Activated T-cell treated with anti-CD3 and anti-CD28 coated beads, Interleukin-2, amount 50 U/mL, for 24 hours (primary cell): ENCODE measurements around the gene SGMS1.
"Not testable (repeated sequence)": the region's sequence is repeated elsewhere in the genome, so short reads cannot be mapped to it uniquely, and the experiment has no call there.

ENCODE experiments used
- DNase-seq: peaks from one replicate; pipeline ENCODE4 v3.0.0-alpha.2; 2020
- H3K27ac Mint-ChIP-seq: 2 replicates; pipeline ENCODE4 v1.8.0; 2020; ENCODE audit warnings: mild to moderate bottlenecking, mixed read lengths
- H3K27me3 Mint-ChIP-seq: 2 replicates; pipeline ENCODE4 v1.8.0; 2020; ENCODE audit warnings: mixed read lengths
- H3K36me3 Mint-ChIP-seq: 2 replicates; pipeline ENCODE4 v1.8.0; 2020; ENCODE audit warnings: low read depth, mixed read lengths
- H3K4me1 Mint-ChIP-seq: 2 replicates; pipeline ENCODE4 v1.8.0; 2020; ENCODE audit warnings: low read depth, mixed read lengths
- H3K4me3 Mint-ChIP-seq: 2 replicates; pipeline ENCODE4 v1.8.0; 2020; ENCODE audit warnings: mild to moderate bottlenecking, moderate library complexity, mixed read lengths
- H3K9me3 Mint-ChIP-seq: 2 replicates; pipeline ENCODE4 v1.8.0; 2020; ENCODE audit warnings: mixed read lengths

SGMS1 gene

GRCh38 chr10:50470345-50470744 lies 153.4 kb downstream of the SGMS1 start:
- Mint-ChIP-seq H3K27me3 (no peaks in the 10 kb centered on the region), H3K9me3 (no peaks in the 10 kb centered on the region), H3K27ac (no peak overlapping the region), H3K4me3 (no peak overlapping the region), H3K4me1 (peaks cover 68% of the 10 kb centered on the region), H3K36me3 (peaks cover 7% of the 10 kb centered on the region)
- no peak for DNase-seq

GRCh38 chr10:50469778-50470193 lies 154.0 kb downstream of the SGMS1 start:
- H3K36me3 Mint-ChIP-seq = peaks cover 11% of the 10 kb centered on the region
- H3K9me3 Mint-ChIP-seq = no peaks in the 10 kb centered on the region
- H3K4me1 Mint-ChIP-seq = peaks cover 67% of the 10 kb centered on the region
- no peak overlapping the region for H3K27ac Mint-ChIP-seq
- no peak for DNase-seq
- no peak overlapping the region for H3K4me3 Mint-ChIP-seq
- H3K27me3 Mint-ChIP-seq = no peaks in the 10 kb centered on the region

- peaks cover 65% of the 10 kb centered on the region for H3K4me1 Mint-ChIP-seq
- H3K4me3 Mint-ChIP-seq = no peak overlapping the region
- DNase-seq = no peak
- no peak overlapping the region for H3K27ac Mint-ChIP-seq
- H3K9me3 Mint-ChIP-seq = no peaks in the 10 kb centered on the region
- peaks cover 15% of the 10 kb centered on the region for H3K36me3 Mint-ChIP-seq
- no peaks in the 10 kb centered on the region for H3K27me3 Mint-ChIP-seq
Measured at GRCh38 chr10:50469288-50469687, 154.5 kb downstream of the SGMS1 start.

DNA sequence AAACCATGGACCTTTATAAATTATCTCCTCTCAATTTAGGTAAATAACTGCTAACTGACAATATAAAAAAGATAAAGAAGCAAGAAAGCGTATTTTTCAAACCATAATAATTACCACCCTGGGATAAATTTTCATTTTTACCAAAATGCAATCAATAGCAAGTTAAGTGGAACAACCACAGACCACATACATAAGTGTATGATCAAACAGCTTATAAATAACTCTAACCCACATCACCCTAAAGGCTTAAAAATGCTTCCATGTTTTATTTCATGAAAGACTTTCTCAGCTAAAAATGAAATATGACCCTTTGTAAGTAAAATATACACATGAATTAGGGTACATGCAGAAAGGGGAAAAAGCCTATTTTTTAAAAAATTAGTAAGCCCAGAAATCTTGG lies 156.5 kb downstream of the SGMS1 start:
- no peak for DNase-seq
- H3K36me3 Mint-ChIP-seq = peaks cover 20% of the 10 kb centered on the region
- no peaks in the 10 kb centered on the region for H3K27me3 Mint-ChIP-seq
- no peak overlapping the region for H3K4me3 Mint-ChIP-seq
- H3K27ac Mint-ChIP-seq = no peak overlapping the region
- H3K4me1 Mint-ChIP-seq = peaks cover 50% of the 10 kb centered on the region
- H3K9me3 Mint-ChIP-seq = no peaks in the 10 kb centered on the region

GRCh38 chr10:50464004-50464409 lies 159.7 kb downstream of the SGMS1 start:
- Mint-ChIP-seq H3K36me3 (peaks cover 33% of the 10 kb centered on the region), H3K9me3 (no peaks in the 10 kb centered on the region), H3K27me3 (no peaks in the 10 kb centered on the region), H3K4me1 (peaks cover 24% of the 10 kb centered on the region), H3K4me3 (no peak overlapping the region), H3K27ac (no peak overlapping the region)
- DNase-seq = no peak

DNA sequence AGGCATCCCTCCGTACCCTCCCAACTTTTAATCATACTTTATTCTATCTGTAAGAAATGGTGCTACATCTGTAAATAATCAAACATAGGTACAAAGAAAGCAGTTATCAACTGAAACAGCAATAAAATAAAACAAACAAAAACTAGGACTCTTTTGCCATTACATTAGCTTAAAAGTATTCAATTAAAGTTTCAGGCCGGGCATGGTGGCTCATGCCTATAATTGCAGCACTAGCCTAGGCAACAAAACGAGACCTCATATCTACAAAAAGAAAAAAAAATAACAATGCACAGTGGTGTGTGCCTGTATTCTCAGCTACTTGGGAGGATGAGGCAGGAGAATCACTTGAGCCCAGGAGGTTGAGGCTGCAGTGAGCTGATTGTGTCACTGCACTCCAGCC lies 161.9 kb downstream of the SGMS1 start:
- H3K27me3 Mint-ChIP-seq = no peaks in the 10 kb centered on the region
- no peak for DNase-seq
- H3K4me3 Mint-ChIP-seq = no peak overlapping the region
- H3K4me1 Mint-ChIP-seq = peaks cover 3% of the 10 kb centered on the region
- peaks cover 50% of the 10 kb centered on the region for H3K36me3 Mint-ChIP-seq
- H3K27ac Mint-ChIP-seq = no peak overlapping the region
- no peaks in the 10 kb centered on the region for H3K9me3 Mint-ChIP-seq

DNA sequence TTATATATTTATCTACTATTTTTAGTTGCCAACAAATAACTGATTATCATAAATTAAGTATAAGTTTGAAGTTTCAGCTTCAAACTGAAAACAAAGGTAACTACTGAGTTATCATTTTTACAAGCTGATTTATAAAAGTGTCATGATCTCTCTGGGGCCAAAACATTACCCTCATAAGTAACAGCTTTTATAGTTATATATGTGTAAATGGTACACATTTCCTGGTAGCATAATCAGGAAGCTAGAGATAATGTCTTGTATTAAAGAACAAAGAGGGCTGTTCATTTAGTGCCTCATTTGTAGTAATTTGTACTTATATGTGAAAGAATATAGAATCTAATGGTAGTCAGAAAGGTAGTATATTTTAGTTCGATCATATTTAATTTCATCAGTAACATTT lies 162.6 kb downstream of the SGMS1 start:
- no peaks in the 10 kb centered on the region for H3K9me3 Mint-ChIP-seq
- H3K4me1 Mint-ChIP-seq = peaks cover 4% of the 10 kb centered on the region

GRCh38 chr10:50456719-50457118 lies 167.0 kb downstream of the SGMS1 start:
- Mint-ChIP-seq H3K27ac (no peak overlapping the region), H3K9me3 (no peaks in the 10 kb centered on the region), H3K36me3 (peaks cover 38% of the 10 kb centered on the region), H3K27me3 (no peaks in the 10 kb centered on the region), H3K4me3 (no peak overlapping the region), H3K4me1 (peaks cover 16% of the 10 kb centered on the region)
- no peak for DNase-seq

More for the DNA sequence above, 162.6 kb downstream of the SGMS1 start:
- DNase-seq = no peak
- Mint-ChIP-seq H3K36me3 (peaks cover 55% of the 10 kb centered on the region), H3K4me3 (no peak overlapping the region), H3K27me3 (no peaks in the 10 kb centered on the region), H3K27ac (no peak overlapping the region)

DNA sequence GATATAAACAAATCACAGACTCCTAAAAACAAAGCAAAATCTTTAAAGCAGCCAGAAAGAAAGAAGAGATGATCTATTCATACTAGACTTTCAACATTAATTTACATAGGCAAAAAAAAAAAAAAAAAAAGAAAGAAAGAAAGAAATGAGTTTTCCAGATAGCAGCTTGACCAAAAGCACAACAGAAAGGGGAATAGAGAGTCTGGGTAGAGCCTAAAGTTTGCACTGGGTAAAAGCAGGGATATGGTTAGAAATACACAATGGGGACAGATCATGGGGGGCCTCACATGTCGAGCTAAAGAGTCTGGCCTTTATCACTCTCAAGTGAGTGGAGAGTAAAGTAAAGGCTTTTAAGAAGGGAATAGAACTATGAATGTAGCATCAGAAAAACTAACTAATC lies 169.8 kb downstream of the SGMS1 start:
- Mint-ChIP-seq H3K27me3 (no peaks in the 10 kb centered on the region), H3K27ac (no peak overlapping the region), H3K4me1 (peaks cover 19% of the 10 kb centered on the region), H3K9me3 (no peaks in the 10 kb centered on the region), H3K36me3 (peaks cover 27% of the 10 kb centered on the region), H3K4me3 (no peak overlapping the region)
- DNase-seq = no peak

GRCh38 chr10:50452603-50453002 lies 171.2 kb downstream of the SGMS1 start:
- DNase-seq = no peak
- peaks cover 25% of the 10 kb centered on the region for H3K4me1 Mint-ChIP-seq
- no peaks in the 10 kb centered on the region for H3K27me3 Mint-ChIP-seq
- H3K9me3 Mint-ChIP-seq = no peaks in the 10 kb centered on the region
- no peak overlapping the region for H3K4me3 Mint-ChIP-seq
- H3K36me3 Mint-ChIP-seq = peaks cover 28% of the 10 kb centered on the region
- H3K27ac Mint-ChIP-seq = no peak overlapping the region

DNA sequence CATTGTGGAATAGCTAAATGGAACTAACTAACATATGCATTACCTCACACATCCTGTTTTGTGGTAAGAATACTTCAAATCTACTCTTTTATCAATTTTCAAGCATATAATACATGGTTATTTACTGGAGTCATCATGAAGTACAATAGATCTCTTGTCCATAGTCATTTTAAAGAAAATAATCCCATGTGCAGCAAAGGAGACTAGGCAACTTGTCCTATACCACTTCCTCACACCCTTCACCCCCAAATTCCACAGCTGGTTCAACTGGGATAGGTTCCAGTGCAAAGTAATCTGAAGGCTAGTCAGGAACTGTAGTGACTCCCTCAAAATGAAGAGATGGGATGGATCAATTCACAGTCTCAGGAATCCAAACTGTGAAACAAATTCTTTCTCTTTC lies 176.1 kb downstream of the SGMS1 start:
- Mint-ChIP-seq H3K36me3 (peaks cover 44% of the 10 kb centered on the region), H3K27ac (no peak overlapping the region), H3K4me3 (no peak overlapping the region), H3K27me3 (no peaks in the 10 kb centered on the region), H3K4me1 (peaks cover 15% of the 10 kb centered on the region), H3K9me3 (peaks cover 9% of the 10 kb centered on the region)
- DNase-seq = no peak

- not testable (repeated sequence) for H3K27me3 Mint-ChIP-seq, H3K4me3 Mint-ChIP-seq, DNase-seq, H3K27ac Mint-ChIP-seq, H3K9me3 Mint-ChIP-seq
- H3K36me3 Mint-ChIP-seq = peaks cover 45% of the 10 kb centered on the region
- H3K4me1 Mint-ChIP-seq = peaks cover 11% of the 10 kb centered on the region
Measured at GRCh38 chr10:50445777-50446176, 178.0 kb downstream of the SGMS1 start.

GRCh38 chr10:50440489-50440888 lies 183.3 kb downstream of the SGMS1 start:
- Mint-ChIP-seq H3K36me3 (peaks cover 37% of the 10 kb centered on the region), H3K9me3 (peaks cover 3% of the 10 kb centered on the region), H3K27me3 (no peaks in the 10 kb centered on the region), H3K27ac (no peak overlapping the region), H3K4me3 (no peak overlapping the region), H3K4me1 (peaks cover 20% of the 10 kb centered on the region)
- DNase-seq = no peak

DNA sequence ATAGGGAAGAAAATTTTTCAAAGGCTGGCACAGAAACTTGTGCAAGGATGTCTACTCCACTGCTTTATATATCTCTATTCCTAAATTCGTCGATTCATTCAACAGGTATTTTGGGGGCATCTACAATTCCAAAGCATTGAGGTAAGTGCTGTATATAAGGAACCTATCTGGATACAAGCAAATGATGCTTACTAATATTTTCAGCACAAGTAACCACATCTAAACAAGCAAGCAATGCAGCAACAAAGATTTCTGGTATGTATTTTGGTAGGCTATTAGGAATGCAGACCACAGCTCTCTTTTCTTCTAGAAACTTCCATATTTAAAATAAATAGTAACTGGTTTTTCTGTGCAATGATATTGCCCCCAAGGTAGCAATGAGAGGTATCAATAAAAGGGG lies 183.9 kb downstream of the SGMS1 start:
- Mint-ChIP-seq H3K27me3 (no peaks in the 10 kb centered on the region), H3K4me3 (no peak overlapping the region), H3K4me1 (peaks cover 20% of the 10 kb centered on the region), H3K27ac (no peak overlapping the region), H3K9me3 (peaks cover 2% of the 10 kb centered on the region), H3K36me3 (peaks cover 32% of the 10 kb centered on the region)
- no peak for DNase-seq

DNA sequence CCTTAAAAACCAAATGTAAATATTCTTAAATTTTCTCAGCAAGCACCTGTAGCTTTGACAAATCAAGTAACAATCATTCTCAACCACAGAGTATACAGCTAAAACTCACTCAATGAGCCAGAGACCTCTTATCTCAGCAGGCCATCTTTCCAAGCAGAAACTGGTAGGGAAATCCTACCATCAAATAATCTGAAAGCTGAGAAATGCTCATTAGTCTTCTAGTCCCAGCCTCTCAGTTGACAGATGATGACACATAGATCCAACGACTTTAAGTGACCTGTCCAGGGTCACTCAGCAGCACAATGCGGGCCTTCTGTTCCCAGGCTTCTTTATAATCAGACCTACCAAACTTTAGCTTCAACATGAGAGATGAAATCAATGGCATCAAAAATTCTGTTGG lies 184.6 kb downstream of the SGMS1 start:
- no peak overlapping the region for H3K4me3 Mint-ChIP-seq
- peaks cover 23% of the 10 kb centered on the region for H3K4me1 Mint-ChIP-seq
- no peak for DNase-seq
- H3K9me3 Mint-ChIP-seq = peaks cover 2% of the 10 kb centered on the region
- no peaks in the 10 kb centered on the region for H3K27me3 Mint-ChIP-seq
- H3K36me3 Mint-ChIP-seq = peaks cover 30% of the 10 kb centered on the region
- H3K27ac Mint-ChIP-seq = no peak overlapping the region
